Gastroesophageal sphincter (tissue), 4 donors: ENCODE data around the gene TPMT. TPM values are rescaled to one million over a fixed set of nuclear protein-coding genes. Genes with fewer than 3 reads are reported as not detected.
"Not testable (repeated sequence)": the region's sequence is repeated elsewhere in the genome, so short reads cannot be mapped to it uniquely, and the experiment has no call there.

ENCODE experiments used
- ATAC-seq: fragments of 150-250 bp; one replicate; pipeline ENCODE4 v1.9.1; 2016; ENCODE audit warnings: mild to moderate bottlenecking, moderate library complexity
- H3K27ac ChIP-seq, 4 donors: fragments of 200-600 bp; sonication (generic) in 3 of 4; 1 replicate in 3 of 4; 2 replicates in 1 of 4; pipeline ENCODE4 v1.5.1; 2016 to 2019
- H3K27me3 ChIP-seq: fragments of 200-600 bp; sonication (generic); one replicate; pipeline ENCODE4 v1.5.1; 2019
- H3K36me3 ChIP-seq, 2 donors: fragments of 200-600 bp; sonication (generic); one replicate each; pipeline ENCODE4 v1.5.1; 2019; ENCODE audit warnings: control low read depth in 1 of 2
- H3K4me1 ChIP-seq, 3 donors: fragments of 200-600 bp; sonication (generic); 1 replicate in 2 of 3; 2 replicates in 1 of 3; pipeline ENCODE4 v1.5.1; 2016 to 2019; ENCODE audit warnings: control low read depth in 2 of 3
- H3K4me3 ChIP-seq, 2 donors: fragments of 200-600 bp; sonication (generic); one replicate each; pipeline ENCODE4 v1.5.1; 2019; ENCODE audit warnings: mild to moderate bottlenecking in 1 of 2, moderate library complexity in 1 of 2
- H3K9me3 ChIP-seq, 3 donors: fragments of 200-600 bp; sonication (generic); one replicate each; pipeline ENCODE4 v1.5.1; 2017 to 2019; ENCODE audit warnings: control low read depth in 2 of 3
- CTCF ChIP-seq, 4 experiments: fragments of 200-600 bp in 2 of 4; fragments of 450-650 bp in 2 of 4; sonication (generic) in 1 of 4; IDR thresholded peaks; one replicate each; pipeline ENCODE4 v1.5.1; 2017 to 2019; ENCODE audit warnings: antibody characterized with exemption in 4 of 4, mild to moderate bottlenecking in 2 of 4, moderate library complexity in 2 of 4
- EP300 ChIP-seq: sonication (generic); formaldehyde crosslinking; IDR thresholded peaks from one replicate; pipeline ENCODE4 v1.6.1; 2017; ENCODE audit warnings: antibody characterized with exemption, mild to moderate bottlenecking
- POLR2A ChIP-seq, 2 donors: fragments of 450-650 bp; IDR thresholded peaks; one replicate each; pipeline ENCODE4 v1.6.1; 2017; ENCODE audit warnings: antibody characterized with exemption in 2 of 2, mild to moderate bottlenecking in 2 of 2, moderate library complexity in 1 of 2
- POLR2AphosphoS5 ChIP-seq: sonication (generic); formaldehyde crosslinking; IDR thresholded peaks from one replicate; pipeline ENCODE4 v1.6.1; 2017; ENCODE audit warnings: antibody characterized with exemption
- WGBS, 2 donors: methylation state at CpG; one replicate each; pipeline ENCODE4 v1.1.5; 2018; ENCODE audit warnings: low coverage in 1 of 2; 5-methylcytosine and 5-hydroxymethylcytosine counted together
- total RNA-seq, 4 donors: library from RNA; depleted of rRNA; stranded (reverse); fragments of >200 nt; gene quantifications; one replicate each; pipeline ENCODE4 v1.1.0, GENCODE V29; 2016

TPMT gene
- total RNA-seq, 4 donors from 2014 or later: 5.7 to 8.9 (median 7.2) TPM

GRCh38 chr6:18179770-18180356 lies 25.0 kb upstream of the TPMT start:
- TF ChIP-seq CTCF (IDR thresholded peaks at IDR 0.05) (no peak), POLR2A (IDR thresholded peaks at IDR 0.05) (no peak), POLR2AphosphoS5 (no peak), EP300 (no peak)
- WGBS, 2 donors: 80 to 90% methylated on average over 3 to 4 of the region's 5 CpGs
- Histone ChIP-seq H3K4me3 (no peak overlapping the region), H3K27ac (no peak overlapping the region), H3K4me1 (no peaks in the 10 kb centered on the region), H3K36me3 (peaks cover 0 to 14% of the 10 kb centered on the region in 2 donors), H3K9me3 (no peaks in the 10 kb centered on the region), H3K27me3 (no peaks in the 10 kb centered on the region)
- no peak for ATAC-seq

- ATAC-seq: no peak
- 74 to 83% methylated on average over 3 of the region's 3 CpGs for WGBS, 2 donors
- no peaks in the 10 kb centered on the region for H3K27me3 ChIP-seq
These were observed 24.2 kb upstream of the TPMT start for GRCh38 chr6:18178960-18179615.

GRCh38 chr6:18177286-18177965 lies 22.5 kb upstream of the TPMT start:
- no peak for ATAC-seq
- Histone ChIP-seq H3K36me3 (peaks cover 0 to 33% of the 10 kb centered on the region in 2 donors), H3K9me3 (no peaks in the 10 kb centered on the region), H3K4me3 (no peak overlapping the region), H3K4me1 (no peaks in the 10 kb centered on the region), H3K27ac (no peak overlapping the region), H3K27me3 (no peaks in the 10 kb centered on the region)
- 93 to 100% methylated on average over 2 to 4 of the region's 4 CpGs for WGBS, 2 donors
- no peak for TF ChIP-seq POLR2AphosphoS5
- TF ChIP-seq POLR2A (IDR thresholded peaks at IDR 0.05): no peak
- TF ChIP-seq CTCF (IDR thresholded peaks at IDR 0.05): no peak
- TF ChIP-seq EP300: no peak

More at GRCh38 chr6:18178960-18179615, 24.2 kb upstream of the TPMT start:
- Histone ChIP-seq H3K4me3 (no peak overlapping the region), H3K9me3 (no peaks in the 10 kb centered on the region), H3K36me3 (peaks cover 0 to 22% of the 10 kb centered on the region in 2 donors), H3K27ac (no peak overlapping the region), H3K4me1 (no peaks in the 10 kb centered on the region)
- TF ChIP-seq EP300 (no peak), CTCF (IDR thresholded peaks at IDR 0.05) (no peak), POLR2A (IDR thresholded peaks at IDR 0.05) (no peak), POLR2AphosphoS5 (no peak)

DNA sequence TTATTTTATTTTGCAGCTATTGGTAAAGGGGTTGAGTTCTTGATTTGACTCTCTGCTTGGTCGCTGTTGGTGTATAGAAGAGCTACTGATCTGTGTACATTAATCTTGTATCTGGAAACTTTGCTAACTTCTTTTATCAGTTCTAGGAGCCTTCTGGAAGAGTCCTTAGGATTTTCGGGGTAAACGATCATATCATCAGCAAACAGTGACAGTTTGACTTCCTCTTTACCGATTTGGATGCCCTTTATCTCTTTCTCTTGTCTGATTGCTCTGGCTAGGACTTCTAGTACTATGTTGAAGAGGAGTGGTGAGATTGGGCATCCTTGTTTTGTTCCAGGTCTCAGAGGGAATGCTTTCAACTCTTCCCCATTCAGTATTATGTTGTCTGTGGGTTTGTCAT lies 21.3 kb upstream of the TPMT start:
- H3K9me3 ChIP-seq, H3K27ac ChIP-seq, H3K4me1 ChIP-seq, H3K27me3 ChIP-seq, H3K4me3 ChIP-seq, ATAC-seq: not testable (repeated sequence)
- peaks cover 0 to 45% of the 10 kb centered on the region in 2 donors for H3K36me3 ChIP-seq
- 86 to 95% methylated on average over 4 of the region's 4 CpGs for WGBS, 2 donors

DNA sequence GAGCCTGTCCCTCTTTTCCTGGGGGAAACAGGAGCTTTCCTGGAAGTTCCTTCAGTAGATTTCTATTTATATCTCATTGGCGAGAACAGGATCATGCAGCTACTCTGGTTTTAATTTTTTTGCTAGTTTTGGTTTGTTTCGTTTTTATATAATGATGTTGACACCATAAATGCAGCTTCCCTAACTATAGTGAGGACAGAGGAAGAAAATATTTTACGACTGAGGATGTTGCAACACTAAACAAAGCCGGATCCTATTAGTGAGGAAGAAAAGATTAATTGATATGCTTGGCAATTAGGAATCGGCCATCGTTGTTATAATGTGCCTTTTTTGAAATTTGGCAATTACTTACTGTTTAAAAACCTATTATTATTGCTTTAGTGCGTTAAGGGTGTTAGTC lies 17.0 kb upstream of the TPMT start:
- Histone ChIP-seq H3K36me3 (peaks cover 0 to 78% of the 10 kb centered on the region in 2 donors), H3K9me3 (no peaks in the 10 kb centered on the region), H3K27me3 (no peaks in the 10 kb centered on the region), H3K27ac (no peak overlapping the region), H3K4me3 (no peak overlapping the region), H3K4me1 (no peaks in the 10 kb centered on the region)
- WGBS, 2 donors: 84 to 91% methylated on average over 7 of the region's 7 CpGs
- ATAC-seq: no peak
- TF ChIP-seq POLR2AphosphoS5 (no peak), CTCF (IDR thresholded peaks at IDR 0.05) (no peak), EP300 (no peak), POLR2A (IDR thresholded peaks at IDR 0.05) (no peak)
